CD4-positive, alpha-beta memory T cell (primary cell): Measurements from ENCODE around the gene PXMP2. TPM values are rescaled to one million over a fixed set of nuclear protein-coding genes. Genes with fewer than 3 reads are reported as not detected.

Experiments used
- CTCF ChIA-PET: fragments of 350-600 bp; sonication (Branson Sonifier 250); formaldehyde crosslinking; loops from one replicate; lab custom pipeline; 2021; ENCODE audit warnings: inconsistent platforms; ENCODE audit not compliant: partially characterized antibody; lab: Charles Lee
- POLR2A ChIA-PET: fragments of 350-600 bp; sonication (Branson Sonifier 250); formaldehyde crosslinking; loops from one replicate; lab custom pipeline; 2021; ENCODE audit not compliant: partially characterized antibody; lab: Charles Lee
- DNase-seq, 5 donors: peaks; one replicate each; pipeline versions ENCODE4 v3.0.0 to v3.0.0-alpha.2; 2020 to 2022; ENCODE audit warnings: mixed read lengths in 1 of 5
- H3K27ac ChIP-seq: one replicate; pipeline ENCODE4 v1.7.0; 2013; ENCODE audit warnings: low read depth, low read length
- H3K27me3 ChIP-seq: 2 replicates; pipeline ENCODE4 v1.7.0; 2013; ENCODE audit warnings: mild to moderate bottlenecking, low read length, moderate library complexity; ENCODE audit not compliant: insufficient read depth
- H3K36me3 ChIP-seq: 2 replicates; pipeline ENCODE4 v1.7.0; 2013; ENCODE audit warnings: mild to moderate bottlenecking, low read length, moderate library complexity; ENCODE audit not compliant: insufficient read depth
- H3K4me1 ChIP-seq: 2 replicates; pipeline ENCODE4 v1.7.0; 2013; ENCODE audit warnings: mild to moderate bottlenecking, low read length, moderate library complexity; ENCODE audit not compliant: insufficient read depth
- H3K4me3 ChIP-seq, 2 donors: one replicate each; pipeline ENCODE4 v1.7.0; 2013; ENCODE audit warnings: low read length in 2 of 2, mild to moderate bottlenecking in 1 of 2
- H3K9me3 ChIP-seq, 2 donors: one replicate each; pipeline ENCODE4 v1.7.0; 2013; ENCODE audit warnings: low read length in 2 of 2, control low read depth in 1 of 2; ENCODE audit not compliant: control insufficient read depth in 1 of 2
- H3K27ac Mint-ChIP-seq, 7 donors: one replicate each; pipeline ENCODE4 v1.8.0; 2020 to 2021; ENCODE audit warnings: mixed read lengths in 7 of 7, mild to moderate bottlenecking in 6 of 7, inconsistent platforms in 3 of 7, moderate library complexity in 3 of 7
- H3K27me3 Mint-ChIP-seq, 2 donors: one replicate each; pipeline ENCODE4 v1.8.0; 2020 to 2021; ENCODE audit warnings: mixed read lengths in 2 of 2
- H3K36me3 Mint-ChIP-seq, 2 donors: one replicate each; pipeline ENCODE4 v1.8.0; 2020 to 2021; ENCODE audit warnings: mixed read lengths in 2 of 2, inconsistent platforms in 1 of 2, mild to moderate bottlenecking in 1 of 2
- H3K4me1 Mint-ChIP-seq, 4 donors: one replicate each; pipeline ENCODE4 v1.8.0; 2020 to 2021; ENCODE audit warnings: mixed read lengths in 4 of 4, mild to moderate bottlenecking in 1 of 4
- H3K4me3 Mint-ChIP-seq, 8 donors: one replicate each; pipeline ENCODE4 v1.8.0; 2020 to 2021; ENCODE audit warnings: mixed read lengths in 8 of 8, mild to moderate bottlenecking in 7 of 8, moderate library complexity in 6 of 8, inconsistent platforms in 3 of 8
- H3K9me3 Mint-ChIP-seq, 8 donors: one replicate each; pipeline ENCODE4 v1.8.0; 2020 to 2021; ENCODE audit warnings: mixed read lengths in 8 of 8, mild to moderate bottlenecking in 5 of 8, inconsistent platforms in 3 of 8, moderate library complexity in 1 of 8
- intact Hi-C: fragments of 100-400 bp; cut with micrococcal nuclease; formaldehyde crosslinking; loops from one replicate; pipeline ENCODE4 v1.15.1; 2023
- polyA plus RNA-seq, 2 donors: library from polyadenylated mRNA; unstranded; fragments of 300-500 nt; fragmentation: Illumina TruSeq; gene quantifications; one replicate each; pipeline ENCODE4 v1.2.3, GENCODE V29; 2021
- total RNA-seq, 2 experiments: library from RNA; stranded (reverse); gene quantifications; one replicate each; pipeline ENCODE4 v1.2.3, GENCODE V29; 2021

Gene PXMP2
- total and polyA plus RNA-seq, 4 experiments from 2014 or later, result 4.2 to 23.9 (median 10.0) TPM

DNA sequence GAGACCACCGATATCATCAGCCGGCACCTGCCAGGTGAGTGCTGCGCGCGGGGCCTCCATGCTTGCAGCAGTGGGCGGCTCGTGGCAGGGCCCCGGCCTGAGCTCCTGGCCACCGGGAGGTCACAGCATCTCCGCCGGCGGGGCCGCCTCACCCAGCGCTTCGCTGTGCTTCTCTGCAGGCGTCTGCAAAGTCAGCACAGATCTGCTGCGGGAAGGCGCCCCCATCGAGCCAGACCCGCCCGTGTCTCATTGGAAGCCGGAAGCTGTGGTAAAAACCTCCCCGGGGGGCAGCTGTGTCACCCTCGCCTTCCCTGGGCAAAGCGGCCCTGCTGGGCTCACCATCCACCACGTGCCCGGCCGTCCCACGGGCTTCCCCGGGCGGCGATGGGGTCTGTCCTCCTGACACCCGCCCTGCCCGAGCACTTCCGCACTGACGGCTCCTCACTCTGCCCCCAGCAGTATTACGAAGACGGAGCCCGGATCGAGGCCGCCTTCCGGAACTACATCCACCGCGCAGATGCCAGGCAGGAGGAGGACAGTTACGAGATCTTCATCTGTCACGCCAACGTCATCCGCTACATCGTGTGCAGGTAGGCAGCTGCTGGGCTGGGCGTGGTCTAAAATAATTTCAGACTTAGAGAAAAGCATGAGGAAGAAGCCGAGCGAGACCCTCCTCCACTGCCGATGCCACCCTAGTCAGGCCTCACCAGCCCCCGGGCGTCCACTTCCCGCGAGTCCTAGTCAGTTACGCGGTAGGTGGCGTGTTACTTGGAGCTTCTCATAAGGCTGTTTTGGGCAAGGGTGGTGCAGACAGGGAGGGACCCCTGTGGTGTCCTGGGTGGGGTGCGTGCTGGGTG lies 30.4 kb downstream of the PXMP2 start:
- Histone ChIP-seq H3K27me3 (no peaks in the 10 kb centered on the region), H3K4me1 (peaks cover 4% of the 10 kb centered on the region), H3K27ac (no peak overlapping the region), H3K4me3 (no peak overlapping the region), H3K9me3 (no peaks in the 10 kb centered on the region), H3K36me3 (peaks cover 42% of the 10 kb centered on the region)
- no peak overlapping the region for H3K4me3 Mint-ChIP-seq
- H3K36me3 Mint-ChIP-seq, result peaks cover 15 to 47% of the 10 kb centered on the region in 2 donors
- H3K27me3 Mint-ChIP-seq, result no peaks in the 10 kb centered on the region
- H3K4me1 Mint-ChIP-seq, result peaks cover 0 to 13% (median 7%) of the 10 kb centered on the region in 4 donors
- POLR2A ChIA-PET, result no interaction called here
- H3K27ac Mint-ChIP-seq, result no peak overlapping the region
- no peak for DNase-seq
- intact Hi-C loops, result no loop called here
- H3K9me3 Mint-ChIP-seq, result peaks cover 0 to 6% (median 0%) of the 10 kb centered on the region in 8 donors
- CTCF ChIA-PET, result no interaction called here

DNA sequence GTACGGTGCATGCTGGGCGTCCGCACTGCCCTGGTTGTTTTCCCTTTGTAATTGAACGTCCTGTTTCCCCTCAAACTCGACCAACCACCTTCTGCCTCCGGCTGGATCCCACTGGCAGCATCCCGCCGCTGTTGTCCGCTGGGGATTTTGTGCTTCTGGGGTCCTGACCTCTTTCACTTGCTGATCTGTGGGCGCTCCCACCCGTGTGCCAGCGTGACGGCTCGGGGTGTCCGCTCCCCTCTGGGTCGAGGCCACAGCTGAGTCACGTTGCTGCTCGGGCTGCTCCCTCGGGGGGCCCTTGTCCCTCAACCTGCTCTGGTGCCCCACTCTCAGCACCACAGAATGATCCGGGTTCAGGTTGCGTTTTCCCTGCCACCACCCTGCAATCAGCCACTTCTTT lies 31.3 kb downstream of the PXMP2 start:
- H3K36me3 Mint-ChIP-seq, result peaks cover 15 to 48% of the 10 kb centered on the region in 2 donors

DNA sequence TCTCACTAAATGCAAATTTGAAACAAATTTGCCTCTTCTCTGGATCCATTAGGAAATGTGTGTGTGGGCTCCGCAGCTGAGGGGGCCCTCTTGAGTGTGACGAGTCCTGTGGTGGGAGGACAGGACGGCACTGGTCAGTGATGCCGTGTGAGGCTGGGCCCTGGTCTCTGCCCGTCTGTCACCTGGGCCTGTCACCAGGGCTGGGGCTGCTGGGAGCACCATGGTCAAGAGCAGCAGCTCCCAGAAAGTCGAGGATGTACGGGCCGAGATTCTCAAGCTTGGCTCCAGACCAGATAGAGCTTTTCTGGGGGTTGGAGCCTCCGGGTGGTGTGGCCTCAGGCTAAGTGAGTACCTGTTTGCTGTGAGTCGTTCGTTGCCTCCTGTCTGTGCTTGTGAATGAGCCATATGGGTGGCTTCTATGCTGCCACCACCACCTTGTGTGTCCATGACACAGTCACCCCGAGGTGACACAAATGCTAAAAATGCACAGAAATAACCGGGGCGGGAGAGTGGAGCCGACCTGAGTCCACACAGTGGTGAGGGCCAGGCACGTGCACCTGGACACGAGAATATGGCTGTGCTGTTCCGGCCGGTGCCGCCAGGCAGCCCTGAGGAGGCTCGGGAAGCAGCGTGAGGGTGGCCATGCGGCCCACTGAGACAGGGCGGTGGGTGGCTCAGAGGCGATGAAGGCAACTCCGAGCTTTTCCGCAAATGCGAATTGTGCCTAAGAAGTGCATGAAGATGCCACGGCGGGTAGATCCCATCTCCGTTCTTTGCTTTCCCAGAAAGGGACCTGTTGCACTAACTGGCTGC lies 32.0 kb downstream of the PXMP2 start:
- H3K4me1 Mint-ChIP-seq, result peaks cover 0 to 3% (median 3%) of the 10 kb centered on the region in 4 donors
- Histone ChIP-seq H3K27me3 (no peaks in the 10 kb centered on the region), H3K36me3 (peaks cover 47% of the 10 kb centered on the region), H3K4me1 (no peaks in the 10 kb centered on the region), H3K9me3 (no peaks in the 10 kb centered on the region), H3K4me3 (no peak overlapping the region), H3K27ac (no peak overlapping the region)
- no peaks in the 10 kb centered on the region for H3K27me3 Mint-ChIP-seq
- DNase-seq, result no peak
- H3K9me3 Mint-ChIP-seq, result peaks cover 0 to 6% (median 0%) of the 10 kb centered on the region in 8 donors
- ChIA-PET CTCF (no interaction called here), POLR2A (interaction anchor here (1.2 kb wide), 1 partner anchor 9 kb away, joined by 3 read pairs; the partner anchor contains the start of gene PGAM5)
- intact Hi-C loops, result no loop called here
- H3K4me3 Mint-ChIP-seq, result no peak overlapping the region
- no peak overlapping the region for H3K27ac Mint-ChIP-seq
- H3K36me3 Mint-ChIP-seq, result peaks cover 15 to 53% of the 10 kb centered on the region in 2 donors

More for the DNA sequence above, 31.3 kb downstream of the PXMP2 start:
- Histone ChIP-seq H3K36me3 (peaks cover 46% of the 10 kb centered on the region), H3K9me3 (no peaks in the 10 kb centered on the region), H3K4me3 (no peak overlapping the region), H3K4me1 (no peaks in the 10 kb centered on the region), H3K27ac (no peak overlapping the region), H3K27me3 (no peaks in the 10 kb centered on the region)
- no peak overlapping the region for H3K27ac Mint-ChIP-seq
- peaks cover 0 to 6% (median 0%) of the 10 kb centered on the region in 8 donors for H3K9me3 Mint-ChIP-seq
- H3K27me3 Mint-ChIP-seq, result no peaks in the 10 kb centered on the region
- no peak for DNase-seq
- POLR2A ChIA-PET, result no interaction called here
- peaks cover 0 to 4% (median 3%) of the 10 kb centered on the region in 4 donors for H3K4me1 Mint-ChIP-seq
- CTCF ChIA-PET, result no interaction called here
- H3K4me3 Mint-ChIP-seq, result no peak overlapping the region
- intact Hi-C loops, result no loop called here

- H3K36me3 ChIP-seq, result peaks cover 45% of the 10 kb centered on the region
- CTCF ChIA-PET, result no interaction called here
- H3K36me3 Mint-ChIP-seq, result peaks cover 15 to 52% of the 10 kb centered on the region in 2 donors
Observed at GRCh38 chr12:132719954-132720324, 32.6 kb downstream of the PXMP2 start.

GRCh38 chr12:132720606-132721345 lies 33.4 kb downstream of the PXMP2 start:
- no peak overlapping the region for H3K4me3 ChIP-seq
- ChIA-PET POLR2A (interaction anchor here (1.2 to 1.6 kb wide), 2 partner anchors 10 to 11 kb away, joined by 3 read pairs; partner anchors contain the start of gene PGAM5), CTCF (no interaction called here)
- H3K4me1 Mint-ChIP-seq, result no peaks in the 10 kb centered on the region
- intact Hi-C loops, result no loop called here
- DNase-seq, result no peak
- no peaks in the 10 kb centered on the region for H3K4me1 ChIP-seq
- H3K27ac ChIP-seq, result no peak overlapping the region
- peaks cover 42% of the 10 kb centered on the region for H3K36me3 ChIP-seq
- no peak overlapping the region for H3K27ac Mint-ChIP-seq
- no peaks in the 10 kb centered on the region for H3K27me3 Mint-ChIP-seq
- peaks cover 22 to 59% of the 10 kb centered on the region in 2 donors for H3K36me3 Mint-ChIP-seq
- no peaks in the 10 kb centered on the region for H3K9me3 ChIP-seq
- H3K27me3 ChIP-seq, result no peaks in the 10 kb centered on the region
- peaks cover 0 to 6% (median 0%) of the 10 kb centered on the region in 8 donors for H3K9me3 Mint-ChIP-seq
- no peak overlapping the region for H3K4me3 Mint-ChIP-seq

More at GRCh38 chr12:132719954-132720324, 32.6 kb downstream of the PXMP2 start:
- no peaks in the 10 kb centered on the region for H3K27me3 Mint-ChIP-seq
- Histone ChIP-seq H3K27ac (no peak overlapping the region), H3K4me1 (no peaks in the 10 kb centered on the region), H3K4me3 (no peak overlapping the region), H3K9me3 (no peaks in the 10 kb centered on the region), H3K27me3 (no peaks in the 10 kb centered on the region)
- no peaks in the 10 kb centered on the region for H3K4me1 Mint-ChIP-seq
- DNase-seq, result no peak
- H3K9me3 Mint-ChIP-seq, result peaks cover 0 to 6% (median 0%) of the 10 kb centered on the region in 8 donors
- POLR2A ChIA-PET, result interaction anchor here (1.2 kb wide), 1 partner anchor 10 kb away, joined by 3 read pairs; the partner anchor contains the start of gene PGAM5
- no peak overlapping the region for H3K27ac Mint-ChIP-seq
- intact Hi-C loops, result no loop called here
- no peak overlapping the region for H3K4me3 Mint-ChIP-seq

DNA sequence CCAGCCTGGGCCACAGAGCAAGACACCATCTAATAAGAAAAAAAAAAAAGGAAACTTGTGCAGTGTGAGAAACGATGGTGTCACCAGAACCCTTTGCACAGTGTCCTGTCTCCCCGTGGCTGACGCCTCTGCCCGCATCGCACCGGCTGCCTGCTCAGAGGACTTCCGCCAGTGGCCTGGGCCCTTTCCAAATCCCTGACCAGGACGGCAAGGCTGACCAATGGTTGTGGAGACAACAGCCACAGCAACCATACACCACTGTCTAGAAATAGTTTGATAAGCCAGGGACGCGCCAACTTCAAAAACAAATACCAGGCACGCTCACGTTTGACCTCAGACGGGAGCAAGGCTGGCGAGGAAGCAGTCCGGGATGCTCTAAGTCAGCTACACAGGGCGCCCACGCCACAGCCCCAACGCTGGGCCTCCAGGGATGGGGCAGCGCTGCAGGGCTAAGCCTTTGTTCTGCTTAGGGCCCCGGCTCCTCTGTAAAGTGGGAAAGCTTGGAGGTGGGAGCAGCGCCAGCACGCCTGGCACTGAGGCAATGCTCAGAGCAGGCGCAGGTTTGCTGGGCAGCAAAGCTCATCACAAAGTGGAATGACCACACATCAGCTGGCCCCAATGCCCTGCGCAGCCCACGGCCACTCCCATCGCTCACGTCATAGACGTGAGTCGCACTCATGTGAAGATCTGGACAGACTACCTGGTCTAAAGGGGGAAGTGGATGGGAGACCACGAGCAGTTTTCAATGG lies 35.8 kb downstream of the PXMP2 start:
- H3K27ac ChIP-seq, result no peak overlapping the region
- DNase-seq, result no peak
- H3K36me3 ChIP-seq, result peaks cover 56% of the 10 kb centered on the region
- ChIA-PET CTCF (no interaction called here), POLR2A (no interaction called here)
- no peak overlapping the region for H3K4me3 Mint-ChIP-seq
- no peaks in the 10 kb centered on the region for H3K4me1 Mint-ChIP-seq
- peak overlapping the region in 1 of 7 donors; percentile 29 for H3K27ac Mint-ChIP-seq
- no peaks in the 10 kb centered on the region for H3K27me3 ChIP-seq
- peaks cover 38 to 69% of the 10 kb centered on the region in 2 donors for H3K36me3 Mint-ChIP-seq
- no peaks in the 10 kb centered on the region for H3K27me3 Mint-ChIP-seq
- no peaks in the 10 kb centered on the region for H3K4me1 ChIP-seq
- intact Hi-C loops, result no loop called here
- H3K4me3 ChIP-seq, result no peak overlapping the region
- H3K9me3 ChIP-seq, result no peaks in the 10 kb centered on the region
- H3K9me3 Mint-ChIP-seq, result peaks cover 0 to 6% (median 0%) of the 10 kb centered on the region in 8 donors
